ENCODE measurements around the gene COG5.

Gene COG5

GRCh38 chr7:107463139-107464078 lies 100.3 kb downstream of the COG5 start:
- DNase-seq (ENCODE audit: low spot score), result peak; percentile 17

- DNase-seq (ENCODE audit: low spot score), result no peak
These were observed 101.7 kb downstream of the COG5 start for GRCh38 chr7:107461938-107462533.

- no peak for DNase-seq (ENCODE audit: low spot score)
These were observed 110.3 kb downstream of the COG5 start for GRCh38 chr7:107453388-107453787.

GRCh38 chr7:107450970-107451369 lies 112.8 kb downstream of the COG5 start:
- no peak for DNase-seq (ENCODE audit: low spot score)

GRCh38 chr7:107446988-107447387 lies 116.7 kb downstream of the COG5 start:
- no peak for DNase-seq (ENCODE audit: low spot score)

GRCh38 chr7:107446531-107446930 lies 117.2 kb downstream of the COG5 start:
- no peak for DNase-seq (ENCODE audit: low spot score)

GRCh38 chr7:107442678-107443077 lies 121.0 kb downstream of the COG5 start:
- DNase-seq (ENCODE audit: low spot score), result no peak

- no peak for DNase-seq (ENCODE audit: low spot score)
These were observed 121.9 kb downstream of the COG5 start for GRCh38 chr7:107441581-107442422.

- no peak for DNase-seq (ENCODE audit: low spot score)
These were observed 124.7 kb downstream of the COG5 start for GRCh38 chr7:107439025-107439424.

- DNase-seq (ENCODE audit: low spot score), result no peak
These were observed 128.0 kb downstream of the COG5 start for GRCh38 chr7:107435749-107436148.

- DNase-seq (ENCODE audit: low spot score), result no peak
These were observed 131.5 kb downstream of the COG5 start for GRCh38 chr7:107432261-107432660.

- no peak for DNase-seq (ENCODE audit: low spot score)
These were observed 133.7 kb downstream of the COG5 start for GRCh38 chr7:107430057-107430456.

- DNase-seq (ENCODE audit: low spot score), result no peak
These were observed 135.1 kb downstream of the COG5 start for GRCh38 chr7:107428642-107429041.

- DNase-seq (ENCODE audit: low spot score), result no peak
These were observed 136.3 kb downstream of the COG5 start for GRCh38 chr7:107427462-107427861.

- no peak for DNase-seq (ENCODE audit: low spot score)
These were observed 149.5 kb downstream of the COG5 start for GRCh38 chr7:107414198-107414597.

GRCh38 chr7:107408349-107408748 lies 155.4 kb downstream of the COG5 start:
- DNase-seq (ENCODE audit: low spot score), result no peak

GRCh38 chr7:107405559-107405958 lies 158.2 kb downstream of the COG5 start:
- no peak for DNase-seq (ENCODE audit: low spot score)

- DNase-seq (ENCODE audit: low spot score), result no peak
These were observed 158.8 kb downstream of the COG5 start for GRCh38 chr7:107404740-107405537.

- no peak for DNase-seq (ENCODE audit: low spot score)
These were observed 165.6 kb downstream of the COG5 start for GRCh38 chr7:107398161-107398560.

GRCh38 chr7:107396990-107397389 lies 166.7 kb downstream of the COG5 start:
- DNase-seq (ENCODE audit: low spot score), result no peak

- DNase-seq (ENCODE audit: low spot score), result no peak
These were observed 167.6 kb downstream of the COG5 start for GRCh38 chr7:107396081-107396480.

GRCh38 chr7:107394831-107395230 lies 168.9 kb downstream of the COG5 start:
- DNase-seq (ENCODE audit: low spot score), result no peak

Measured in HuH-7 (cell line).